Measurements from ENCODE around the gene MALRD1.

Gene MALRD1

DNA sequence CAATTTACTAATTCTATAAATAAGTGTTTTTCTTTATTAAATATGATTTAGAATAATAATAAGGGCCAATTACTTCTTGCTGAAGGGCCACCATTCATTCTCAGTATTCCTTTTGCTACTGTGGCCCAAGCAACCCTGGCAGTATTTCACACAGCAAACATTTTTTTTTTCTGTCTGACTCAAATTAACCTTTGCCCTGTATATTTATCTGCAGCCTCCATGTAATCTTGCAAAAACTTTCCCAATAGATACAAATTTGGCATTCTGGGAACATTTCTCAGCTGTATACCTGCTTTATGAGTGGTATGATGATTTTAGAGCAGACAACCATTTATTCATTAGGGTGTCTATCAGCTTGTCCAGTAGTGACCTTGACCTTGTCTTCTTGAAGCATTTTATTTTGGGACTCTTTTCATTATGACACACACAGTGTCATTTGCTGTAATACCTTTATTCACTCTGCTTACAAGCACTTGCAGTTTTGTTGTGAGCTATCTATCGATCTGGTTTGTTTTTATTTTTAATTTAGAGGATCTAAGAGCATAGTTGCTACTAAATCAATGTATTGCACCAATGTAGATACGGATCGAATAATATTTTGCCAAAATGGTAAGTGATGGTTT is 607.9 kb downstream of the MALRD1 start:
- DNase-seq = no peak

DNA sequence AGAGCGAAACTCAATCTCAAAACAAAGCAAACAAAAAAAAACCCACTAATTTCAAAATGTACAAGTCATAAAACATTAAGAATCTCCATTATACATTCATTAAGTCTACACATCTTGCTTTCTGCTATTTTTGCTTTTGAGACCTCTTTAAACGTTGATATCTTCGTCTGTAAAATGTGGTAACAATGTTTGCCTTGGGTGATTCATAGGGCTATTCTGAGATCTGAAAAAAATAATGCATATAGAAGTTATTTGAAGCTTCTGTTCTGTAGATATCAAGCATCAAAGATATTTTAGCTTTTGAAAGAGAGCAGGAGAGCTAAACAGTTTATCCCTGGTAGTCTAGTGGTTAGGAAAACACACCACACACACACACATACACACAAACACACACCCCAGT is 609.5 kb downstream of the MALRD1 start:
- no peak for DNase-seq

DNA sequence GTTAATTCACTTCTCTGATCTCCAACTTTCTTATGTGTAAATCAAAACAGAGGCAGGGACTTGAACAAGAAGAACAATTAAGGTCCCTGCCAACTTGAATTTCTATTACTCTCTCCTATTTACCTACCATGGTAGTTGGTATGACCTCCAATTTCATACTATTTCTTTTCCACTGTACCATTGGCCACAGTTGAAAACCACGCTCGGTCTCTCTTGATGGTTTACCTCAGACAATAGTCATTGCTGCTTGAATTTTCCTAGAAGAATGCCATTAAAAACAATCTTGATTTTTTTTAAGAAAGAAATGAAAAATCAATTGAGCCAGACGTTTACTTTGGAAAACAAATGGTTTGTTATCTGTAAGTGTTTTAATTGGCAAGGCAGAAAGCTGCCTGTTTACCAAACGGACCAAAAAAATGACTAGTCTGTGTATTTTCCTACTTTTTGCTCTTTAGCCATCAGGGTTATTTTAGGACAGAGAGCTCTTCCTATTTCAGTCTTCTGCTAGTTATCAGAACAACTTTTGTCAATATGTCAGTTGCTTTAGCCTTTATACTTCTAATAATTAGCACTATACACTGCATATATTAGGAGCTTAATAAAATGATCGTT is 610.1 kb downstream of the MALRD1 start:
- no peak for DNase-seq

DNA sequence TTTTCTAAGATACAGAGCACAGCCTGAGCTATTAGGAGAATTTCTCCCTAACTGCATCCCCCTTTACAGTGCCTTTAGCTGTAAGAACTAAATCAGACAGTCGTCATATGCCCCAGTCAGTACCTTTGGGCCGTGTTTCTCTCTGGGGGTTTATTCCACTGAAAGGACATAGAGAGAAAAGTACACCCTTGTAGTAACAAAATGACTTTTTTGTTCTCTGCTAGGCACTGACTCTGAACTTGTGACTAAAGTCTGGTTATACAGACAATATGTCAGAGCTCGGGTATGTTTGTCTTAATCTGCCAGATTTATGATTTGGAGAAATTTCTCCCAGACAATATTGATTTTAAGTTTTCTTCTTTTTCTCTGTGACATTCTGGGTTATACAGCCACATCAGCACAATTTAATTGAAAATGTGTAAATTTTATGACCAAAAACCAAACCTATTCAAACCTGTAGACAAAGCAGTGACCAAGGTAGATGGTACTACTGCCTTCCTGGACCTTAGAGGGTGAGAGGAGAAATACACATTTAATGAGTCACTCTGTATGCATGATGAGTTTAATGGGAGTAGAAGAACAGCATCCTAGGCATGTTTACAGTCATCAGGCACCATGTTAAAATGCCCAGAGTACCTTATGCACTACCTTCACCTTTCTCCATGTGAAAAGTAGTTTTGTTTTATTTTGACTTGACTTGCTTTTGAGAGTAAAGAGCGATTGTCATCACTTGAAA is 611.5 kb downstream of the MALRD1 start:
- no peak for DNase-seq

DNA sequence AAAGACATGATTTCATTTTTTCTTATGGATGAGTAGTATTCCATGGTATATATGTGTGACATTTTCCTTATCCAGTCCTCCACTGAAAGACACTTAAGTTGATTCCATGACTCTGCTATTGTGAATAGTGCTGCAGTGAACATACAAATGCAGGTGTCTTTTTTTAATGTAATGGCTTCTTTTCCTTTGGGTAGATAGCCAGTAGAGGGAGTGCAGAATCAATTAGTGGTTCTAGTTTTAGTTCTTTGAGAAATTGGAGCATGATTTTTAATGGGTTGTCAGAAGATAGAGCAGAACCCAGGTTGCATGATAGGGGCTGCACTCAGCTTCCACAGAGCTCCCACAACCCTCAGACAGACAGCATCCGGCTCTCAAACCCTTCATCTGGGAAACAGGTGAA is 614.7 kb downstream of the MALRD1 start:
- no peak for DNase-seq

DNA sequence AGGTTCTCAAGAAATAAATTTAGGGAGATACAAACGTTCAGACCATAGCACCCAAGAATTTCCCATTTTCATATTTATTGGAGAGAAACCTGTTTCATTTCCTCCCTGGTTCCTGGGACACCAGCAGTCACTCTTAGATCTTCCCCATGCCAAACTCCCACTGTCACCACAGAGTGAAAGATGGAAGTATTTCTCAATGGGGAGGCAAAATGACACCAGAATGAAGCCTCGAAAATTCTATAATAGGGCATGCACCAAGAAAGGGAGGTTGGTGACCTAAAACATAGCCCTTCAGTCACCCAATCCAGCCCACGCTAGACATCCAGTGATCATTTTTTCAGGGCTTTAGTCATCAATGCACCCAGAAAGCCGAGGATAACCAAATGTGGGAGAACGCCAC is 619.5 kb downstream of the MALRD1 start:
- DNase-seq = no peak

DNA sequence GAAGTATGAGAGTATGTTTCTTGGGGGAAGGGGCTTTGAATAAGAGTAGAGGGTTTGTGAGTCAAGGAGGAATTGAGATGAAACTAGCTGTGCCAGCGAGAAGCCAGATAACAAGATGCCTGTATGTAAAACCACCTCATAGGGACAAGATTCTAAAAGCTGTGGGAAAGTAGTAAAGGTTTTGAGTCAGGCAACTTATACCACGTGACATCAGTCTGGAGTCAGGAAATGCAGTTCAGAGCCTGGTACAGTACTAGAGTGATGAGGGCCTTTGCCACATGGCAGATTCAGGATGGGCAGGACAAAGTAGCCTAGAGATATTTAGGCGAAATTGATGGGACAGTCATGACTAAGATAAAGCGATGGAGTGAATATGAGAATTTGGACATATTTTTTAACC is 627.5 kb downstream of the MALRD1 start:
- DNase-seq = no peak

DNA sequence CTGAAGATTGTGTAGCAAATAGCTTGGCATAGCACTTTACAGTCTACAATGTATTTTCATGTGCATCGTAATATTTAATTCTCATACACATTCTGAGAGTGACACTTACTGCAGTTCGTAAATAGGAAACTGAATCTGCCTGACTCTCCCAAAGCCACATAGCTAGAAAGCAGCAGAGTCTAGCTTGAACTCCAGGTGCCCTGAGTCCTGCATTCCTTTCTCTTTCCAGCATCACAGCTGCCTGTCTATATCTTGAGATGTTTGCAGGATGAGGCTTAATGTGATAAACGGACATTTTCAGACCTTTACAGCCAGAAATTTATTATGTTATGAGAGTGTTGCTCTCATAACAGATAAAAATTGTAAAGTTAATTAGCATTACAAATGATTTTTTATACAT is 634.8 kb downstream of the MALRD1 start:
- DNase-seq = no peak

DNA sequence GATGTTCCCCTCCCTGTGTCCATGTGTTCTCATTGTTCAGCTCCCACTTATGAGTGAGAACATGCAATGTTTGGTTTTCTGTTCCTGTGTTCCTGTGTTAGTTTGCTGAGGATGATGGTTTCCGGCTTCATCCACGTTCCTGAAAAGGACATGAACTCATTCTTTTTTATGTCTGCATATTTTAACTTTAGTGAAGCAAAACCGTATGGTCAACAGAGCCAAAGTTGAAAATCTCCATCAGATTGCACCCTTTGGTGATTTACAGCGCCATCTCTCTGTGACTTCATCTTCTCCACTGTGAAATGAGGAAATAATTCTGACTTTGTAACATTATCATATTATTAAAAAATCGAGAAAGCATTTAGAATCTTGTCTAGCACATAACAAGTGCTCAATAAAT is 635.4 kb downstream of the MALRD1 start:
- DNase-seq = no peak

DNA sequence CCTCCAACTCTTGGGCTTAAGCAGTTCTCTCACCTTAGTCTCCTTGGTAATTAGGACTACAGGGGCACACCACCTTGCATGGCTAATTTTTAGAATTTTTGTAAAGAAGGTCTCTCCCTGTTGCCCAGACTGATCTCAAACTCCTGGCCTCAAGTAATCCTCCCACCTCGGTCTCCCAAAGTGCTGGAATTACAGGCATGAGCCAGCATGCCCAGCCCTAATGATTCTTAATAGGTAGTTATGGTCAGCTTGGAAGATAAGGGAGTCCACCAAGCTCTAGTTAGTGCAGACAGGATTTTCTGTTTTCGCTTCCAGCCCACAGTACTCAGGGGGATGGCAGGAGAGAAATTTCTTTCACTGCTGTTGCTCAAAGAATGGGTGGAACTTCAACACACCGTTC is 639.7 kb downstream of the MALRD1 start:
- no peak for DNase-seq

DNA sequence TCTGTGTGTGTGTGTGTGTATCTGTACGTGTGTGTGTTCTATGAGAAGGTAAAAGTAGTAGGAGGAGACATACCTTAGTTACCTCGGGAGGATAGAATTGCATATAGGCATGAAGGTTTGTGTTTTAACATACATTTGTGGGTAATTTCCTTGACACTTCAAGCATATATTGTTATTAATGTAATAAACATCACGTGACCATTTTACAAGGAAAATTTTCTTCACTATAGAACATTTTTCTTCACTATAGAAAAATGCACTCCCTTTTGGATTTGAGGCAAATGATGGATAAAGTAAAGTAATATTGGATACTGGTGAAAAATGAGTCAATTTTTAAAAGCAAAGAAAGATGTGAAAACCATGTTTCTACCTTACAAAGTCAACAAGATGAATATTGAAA is 640.6 kb downstream of the MALRD1 start:
- DNase-seq = no peak

DNA sequence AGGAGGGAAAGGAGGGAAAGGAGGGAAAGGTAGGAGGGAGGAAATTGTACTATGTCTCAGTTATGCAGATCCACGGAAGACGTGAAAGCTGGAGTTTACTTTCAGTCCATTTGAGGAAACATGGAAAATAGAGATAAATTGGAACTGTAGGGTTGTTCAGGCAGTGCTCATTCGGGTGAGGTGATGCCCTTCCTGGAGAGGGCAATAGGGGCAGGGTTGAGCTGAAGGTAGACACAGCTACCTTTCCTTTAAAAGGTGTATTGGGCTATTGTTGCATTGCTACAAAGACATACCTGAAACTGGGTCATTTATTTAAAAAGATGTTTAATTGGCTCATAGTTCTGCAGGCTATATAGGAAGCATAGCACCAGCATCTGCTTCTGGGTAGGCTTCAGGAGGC is 650.7 kb downstream of the MALRD1 start:
- DNase-seq = no peak

DNA sequence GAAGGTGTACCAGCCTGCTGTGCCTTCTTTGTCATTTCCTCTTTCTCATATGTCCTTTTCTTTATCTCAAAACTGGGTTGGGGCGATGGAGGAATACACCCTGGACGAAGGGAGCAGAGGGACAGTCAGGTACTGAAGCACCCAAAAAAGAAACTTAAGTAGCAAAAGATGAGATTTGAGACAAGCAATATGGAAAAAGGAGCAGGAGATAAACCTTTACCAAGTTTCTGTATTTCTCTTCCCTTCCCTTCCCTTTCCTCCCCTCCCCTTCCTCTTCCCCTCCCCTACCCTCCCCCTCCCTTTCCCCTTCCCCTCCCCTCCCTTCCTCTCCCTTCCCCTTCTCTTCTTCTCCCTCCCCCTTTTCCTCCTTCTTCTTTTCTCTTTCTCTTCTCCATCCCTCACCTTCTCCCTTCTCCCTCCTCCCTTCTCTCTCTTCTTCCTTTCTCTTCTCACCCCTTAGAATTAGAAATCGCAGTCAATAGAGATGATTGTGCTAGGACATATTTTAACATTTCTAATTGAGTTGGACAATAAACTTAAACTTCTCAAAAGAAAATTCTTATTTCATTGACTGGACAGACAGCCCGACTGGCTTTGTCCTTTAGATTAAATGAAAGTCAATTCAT is 652.9 kb downstream of the MALRD1 start:
- no peak for DNase-seq

DNA sequence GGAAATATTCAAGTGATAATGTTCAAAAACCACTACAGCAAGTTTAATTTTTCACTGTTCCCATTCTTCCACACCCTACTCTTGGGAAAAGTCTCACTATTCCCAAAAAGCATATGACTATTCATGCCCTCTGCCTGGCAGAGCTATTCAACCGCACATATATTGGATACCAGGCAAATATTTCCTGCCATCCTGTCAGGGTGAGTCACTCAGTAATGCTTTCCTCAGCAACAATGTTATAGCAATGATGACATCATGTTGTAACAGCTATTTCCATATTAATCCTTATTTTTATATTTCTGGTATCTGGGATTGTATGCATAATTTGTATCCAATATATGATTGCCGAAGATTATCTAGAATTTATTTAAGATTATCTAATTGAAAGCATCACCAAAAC is 653.6 kb downstream of the MALRD1 start:
- DNase-seq = no peak

DNA sequence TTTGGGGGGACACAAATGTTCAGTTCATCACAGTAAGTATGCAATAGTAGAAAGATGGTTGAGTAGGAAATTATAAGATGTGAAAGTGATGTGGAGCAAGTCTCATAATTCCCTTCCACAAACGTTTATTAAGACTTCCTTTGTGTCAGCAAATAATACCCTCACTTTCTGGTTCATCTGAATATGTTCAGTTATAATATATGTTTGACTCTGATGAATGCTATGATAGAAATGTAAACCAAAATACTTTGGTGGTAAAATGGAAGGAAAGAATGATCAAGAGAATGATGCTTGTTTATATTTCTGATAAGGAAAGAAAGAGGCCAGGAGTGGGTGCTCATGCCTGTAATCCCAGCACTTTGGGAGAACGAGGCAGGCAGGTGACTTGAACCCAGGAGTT is 655.9 kb downstream of the MALRD1 start:
- no peak for DNase-seq

DNA sequence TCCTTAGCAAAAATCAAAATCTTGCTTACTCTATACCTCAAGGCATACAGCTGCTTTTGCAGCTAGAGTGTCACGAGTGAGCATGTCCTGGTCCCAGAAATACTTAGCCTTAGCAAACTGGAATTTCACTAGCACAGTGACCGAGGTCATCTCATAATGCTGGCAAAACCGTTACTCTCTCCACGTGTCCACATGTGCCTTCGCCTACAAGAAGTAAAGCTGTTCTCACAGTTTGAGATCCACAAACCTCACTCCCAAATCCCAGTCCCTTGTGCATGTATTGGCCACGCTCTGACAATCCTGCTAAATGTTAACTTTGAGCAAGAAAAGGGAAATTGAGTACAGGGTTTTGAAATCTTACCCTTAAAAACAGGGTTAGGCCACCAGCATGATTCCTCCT is 656.6 kb downstream of the MALRD1 start:
- DNase-seq = no peak

DNA sequence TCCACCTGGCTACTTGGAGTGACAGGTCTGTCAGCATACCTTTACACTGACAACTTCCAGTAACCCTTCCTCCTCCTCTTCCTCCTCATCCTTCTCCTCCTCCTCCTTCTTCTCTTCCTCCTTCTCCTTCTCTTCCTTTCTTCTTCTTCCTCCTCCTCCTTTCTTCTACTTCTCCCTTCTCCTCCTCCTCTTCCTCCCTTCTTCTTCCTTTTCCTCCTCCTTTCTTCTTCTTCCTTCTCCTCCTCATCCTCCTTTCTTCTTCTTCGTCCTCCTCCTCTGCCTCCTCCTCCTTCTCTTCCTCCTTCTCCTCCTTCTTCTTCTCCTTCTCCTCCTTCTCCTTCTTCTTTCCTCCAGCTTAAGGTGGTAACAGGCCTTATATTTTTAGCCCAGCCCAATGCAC is 658.3 kb downstream of the MALRD1 start:
- no peak for DNase-seq

DNA sequence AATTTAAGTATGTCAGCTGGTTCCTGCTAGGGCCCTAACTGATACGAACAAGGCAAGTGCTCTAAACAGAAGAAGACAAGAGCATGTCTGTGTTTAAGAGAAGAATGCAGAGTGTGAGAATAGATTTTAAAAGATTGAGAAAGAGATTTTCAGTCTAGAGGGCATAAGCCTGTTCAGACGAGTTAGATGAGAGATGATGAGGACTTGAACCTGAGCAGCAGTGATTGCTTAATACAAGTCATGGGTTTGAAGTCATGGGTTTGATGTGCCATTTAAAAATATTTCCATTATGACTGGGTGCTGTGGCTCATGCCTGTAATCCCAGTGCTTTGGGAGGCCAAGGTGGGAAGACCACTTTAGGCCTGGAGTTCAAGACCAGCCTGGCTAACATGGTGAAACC is 658.8 kb downstream of the MALRD1 start:
- DNase-seq = no peak

DNA sequence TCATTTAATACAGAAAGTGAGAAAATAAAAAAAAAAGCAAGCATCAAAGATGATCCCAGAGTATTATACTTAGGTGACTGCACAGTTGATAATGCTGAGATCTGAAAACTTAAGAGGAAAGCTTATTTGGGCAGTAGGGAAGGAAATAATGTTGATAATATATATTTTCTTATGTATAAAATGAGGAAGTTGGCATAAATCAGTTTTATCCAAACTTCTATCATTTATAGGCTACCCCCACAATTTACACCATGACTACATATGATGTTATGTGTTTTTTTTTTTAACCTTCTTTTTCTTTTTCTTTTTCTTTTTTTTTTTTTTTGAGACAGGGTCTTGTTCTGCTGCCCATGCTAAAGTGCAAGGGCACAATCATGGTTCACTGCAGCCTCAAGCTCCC is 659.4 kb downstream of the MALRD1 start:
- DNase-seq = no peak

DNA sequence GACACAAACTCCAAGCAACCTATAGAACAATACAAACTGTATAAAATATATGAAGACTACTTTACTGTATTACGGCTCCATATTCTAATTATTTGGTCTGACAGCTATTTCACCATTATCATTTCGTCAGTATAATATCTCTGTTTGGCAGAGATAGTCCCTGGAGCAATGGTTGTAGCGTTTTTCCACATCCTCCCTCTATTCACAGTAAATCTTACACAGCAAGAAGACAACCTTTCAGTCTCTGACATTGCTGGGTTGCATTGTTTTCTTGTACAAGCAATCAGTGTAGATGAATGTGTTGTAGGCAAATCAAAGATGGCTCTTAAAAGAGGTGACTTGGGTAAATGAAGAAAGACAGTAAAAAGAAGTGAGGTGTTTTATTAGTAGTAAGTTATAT is 662.0 kb downstream of the MALRD1 start:
- no peak for DNase-seq

DNA sequence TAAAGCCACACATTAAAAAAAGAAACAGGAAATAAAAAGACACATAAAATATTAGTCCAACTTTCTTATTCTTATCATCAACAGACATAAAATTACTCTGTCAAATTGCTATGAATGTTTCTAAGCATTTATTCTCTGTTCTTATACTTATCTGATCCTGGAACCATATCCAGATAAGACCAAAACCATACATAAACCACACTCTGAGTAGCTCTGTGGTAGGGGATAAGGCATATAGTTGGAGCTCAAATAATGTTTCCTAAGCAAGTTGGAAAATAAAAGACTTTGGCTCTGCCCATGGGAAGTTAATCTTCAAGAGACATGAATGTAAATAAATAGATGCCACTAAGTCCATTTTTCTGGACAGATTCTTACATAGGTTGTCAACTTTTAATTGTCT is 664.6 kb downstream of the MALRD1 start:
- no peak for DNase-seq

DNA sequence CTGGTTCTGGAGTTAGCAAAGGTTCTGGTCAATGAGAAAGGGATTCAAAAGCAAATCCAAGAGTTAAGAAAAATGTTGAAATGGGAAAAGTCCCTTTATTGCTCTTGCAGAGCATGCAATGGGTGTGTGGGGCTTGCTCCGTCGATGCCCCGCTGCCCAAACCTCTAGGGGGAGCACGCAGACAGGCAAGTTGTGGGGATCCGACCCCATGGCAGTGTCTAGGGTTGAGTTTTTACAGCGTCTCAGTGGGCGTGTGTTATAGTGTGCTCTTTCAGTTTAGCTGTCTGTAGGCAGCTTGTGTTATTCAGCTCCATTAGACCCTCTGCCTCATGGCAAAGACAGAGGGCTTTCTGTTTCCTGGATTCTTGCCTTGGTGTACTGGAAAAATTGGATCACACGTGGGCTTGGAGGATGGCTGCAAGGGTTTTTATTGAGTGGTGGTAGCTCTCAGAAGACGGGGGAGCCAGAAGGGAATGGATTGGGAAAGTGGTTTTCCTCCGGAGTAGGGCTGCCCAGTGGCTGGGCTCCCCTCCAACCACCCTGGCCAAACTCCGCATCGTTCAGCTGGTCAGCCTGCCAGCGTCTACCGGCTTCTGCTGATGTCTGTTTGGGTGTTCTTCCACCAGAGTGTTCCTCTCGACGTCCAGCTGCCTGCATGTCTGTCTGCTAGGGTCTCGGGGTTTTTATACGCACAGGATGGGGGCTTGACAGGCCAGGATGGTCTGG is 665.4 kb downstream of the MALRD1 start:
- DNase-seq = no peak

DNA sequence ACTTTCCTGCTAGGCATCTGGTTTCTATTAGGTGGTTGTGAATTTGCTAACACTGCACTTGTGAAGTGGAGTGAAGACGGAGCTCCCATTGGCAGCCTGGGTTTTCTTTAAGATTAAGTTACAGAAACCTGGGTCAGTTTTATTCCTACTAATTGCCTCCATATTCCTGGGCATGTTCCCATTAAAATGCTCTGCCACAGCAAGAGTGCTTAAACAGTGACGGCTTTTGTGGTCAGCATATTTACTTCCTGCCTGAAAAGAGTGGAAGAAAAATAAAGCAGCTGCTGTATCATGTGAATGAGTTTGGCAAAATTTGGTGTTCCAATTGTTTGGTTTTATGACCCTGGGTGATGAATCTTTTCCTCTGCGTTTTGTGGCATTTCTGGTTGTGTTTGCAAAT is 670.7 kb downstream of the MALRD1 start:
- no peak for DNase-seq

DNA sequence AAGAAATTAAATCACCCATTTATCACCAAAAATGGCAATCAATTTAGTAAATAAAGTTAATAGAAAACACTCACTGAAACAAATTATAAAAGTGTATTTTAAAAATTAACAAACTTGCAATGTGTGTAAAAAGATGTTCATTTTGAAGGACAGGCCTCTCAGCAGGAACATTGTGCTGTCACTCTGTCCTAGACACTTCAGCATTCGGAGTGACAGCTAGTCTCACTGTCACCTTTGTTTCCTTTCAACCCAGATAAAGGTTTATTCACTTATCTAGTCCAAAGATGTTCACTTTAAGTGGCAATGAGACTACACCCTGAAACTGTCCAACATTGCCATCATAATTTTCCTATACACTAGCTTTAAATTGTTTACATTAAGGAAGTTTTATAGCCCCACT is 675.7 kb downstream of the MALRD1 start:
- DNase-seq = no peak

Measured in activated gamma-delta T cell treated with Interleukin-2 at 50 U/mL for 16 hours (primary cell).